ENCODE data around the gene CD1E.
"Not testable (repeated sequence)": the region's sequence is repeated elsewhere in the genome, so short reads cannot be mapped to it uniquely, and the experiment has no call there.

CD1E gene

DNA sequence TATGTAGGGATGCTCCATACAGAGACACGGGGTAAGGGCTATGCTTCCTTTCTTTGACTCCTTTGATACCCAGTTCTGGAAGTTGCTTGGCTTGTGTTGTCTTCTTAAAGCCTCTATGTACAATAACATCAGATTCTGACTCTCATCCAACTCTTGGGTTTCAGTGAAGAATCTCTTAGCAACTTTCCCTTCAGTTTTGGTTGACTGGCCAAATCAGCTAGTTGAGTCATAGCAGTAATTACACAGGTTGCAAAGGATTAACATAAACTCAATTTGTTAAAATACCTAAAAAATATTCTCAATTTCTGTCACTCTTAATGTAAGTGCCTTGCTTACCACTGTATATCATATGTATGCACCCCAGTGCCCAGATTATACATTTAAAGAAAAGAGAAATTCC lies 9.2 kb downstream of the CD1E start:
- DNase-seq: no peak

DNA sequence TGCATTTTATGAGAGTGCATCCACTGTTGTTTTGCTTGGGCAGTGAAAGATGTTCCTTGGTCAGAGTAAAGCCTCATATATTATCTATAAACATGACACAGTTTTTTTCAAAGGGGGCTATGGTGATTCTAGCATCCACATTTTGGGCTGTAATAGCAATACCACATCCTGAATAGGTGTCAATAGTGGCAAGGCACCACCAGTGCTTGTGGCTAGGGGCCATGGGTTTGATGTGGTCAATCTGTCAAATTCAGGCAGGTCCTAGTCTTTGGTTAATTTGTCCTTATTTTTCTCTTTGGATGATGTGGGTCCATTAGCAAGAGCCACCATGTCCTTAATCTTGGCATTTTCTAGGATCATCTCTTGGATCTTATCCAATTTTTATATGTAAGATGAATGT lies 13.1 kb downstream of the CD1E start:
- no peak for DNase-seq

- DNase-seq: no peak
Observed at GRCh38 chr1:158371188-158371953, 17.7 kb downstream of the CD1E start.

GRCh38 chr1:158374101-158374500 lies 20.4 kb downstream of the CD1E start:
- not testable (repeated sequence) for DNase-seq

DNA sequence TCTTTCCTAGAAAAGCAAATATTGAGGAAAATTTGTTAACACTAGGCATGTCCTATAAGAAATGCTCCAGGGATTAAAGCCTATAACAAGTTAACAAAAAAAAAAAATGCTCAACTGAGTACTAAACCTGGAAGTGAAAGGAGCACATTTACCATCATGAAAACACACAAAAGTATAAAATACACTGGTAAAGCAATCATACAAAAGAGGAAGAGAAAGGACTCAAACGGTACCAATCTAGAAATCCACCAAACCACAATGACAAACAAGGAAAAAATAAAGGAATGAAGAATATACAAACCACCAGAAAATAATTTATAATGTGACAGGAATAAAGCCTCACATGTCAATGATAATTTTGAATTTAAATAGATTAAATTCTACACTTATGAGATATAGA lies 21.2 kb downstream of the CD1E start:
- DNase-seq: peak in 2 of 4 experiments; percentile 30 to 50

- DNase-seq: no peak
Observed at GRCh38 chr1:158390331-158390730, 36.6 kb downstream of the CD1E start.

DNA sequence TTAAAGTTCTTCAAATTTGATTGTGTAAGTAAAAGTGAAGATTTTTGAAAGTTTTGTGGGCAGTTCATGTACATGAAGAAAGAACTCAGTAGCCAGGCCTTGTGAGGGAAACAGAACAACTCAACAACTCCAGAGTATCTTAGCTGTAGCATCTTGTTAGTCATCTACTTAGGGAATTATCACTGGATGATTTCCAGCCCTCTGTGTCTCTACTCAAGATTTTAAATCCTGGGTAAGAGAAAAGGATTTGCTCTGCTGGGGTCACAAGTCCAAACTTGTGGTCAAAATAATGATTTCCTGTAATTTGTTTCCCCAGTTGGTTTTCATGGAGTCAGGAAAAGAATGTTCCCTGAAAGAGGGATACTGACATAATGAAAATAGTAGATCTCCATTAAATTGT lies 37.4 kb downstream of the CD1E start:
- peak in 2 of 4 experiments; percentile 3 to 15 for DNase-seq

- no peak for DNase-seq
Observed at GRCh38 chr1:158393476-158393875, 39.8 kb downstream of the CD1E start.

DNA sequence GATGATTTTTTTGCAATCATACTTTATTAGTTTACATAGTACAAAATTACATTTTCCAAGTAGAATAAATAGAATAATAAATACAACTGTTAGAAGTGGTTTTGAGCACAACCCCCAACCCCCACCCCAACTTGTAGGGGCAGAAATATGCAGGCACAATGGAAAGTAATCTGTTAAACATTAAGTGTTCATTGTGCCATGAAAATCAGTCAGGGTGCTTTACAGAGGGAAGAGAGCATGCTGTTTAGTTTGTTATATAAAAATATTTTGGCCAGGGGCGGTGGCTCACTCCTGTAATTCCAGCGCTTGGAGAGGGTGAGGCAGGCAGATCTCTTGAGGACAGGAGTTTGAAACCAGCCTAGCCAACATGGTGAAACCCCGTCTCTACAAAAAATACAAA lies 43.0 kb downstream of the CD1E start:
- DNase-seq: no peak

- no peak for DNase-seq
Observed at GRCh38 chr1:158398818-158399514, 45.3 kb downstream of the CD1E start, which contains the start of gene OR10T2. Gene OR10T2 (minus strand): TSS chr1:158399466. CDS start chr1:158399466, 0 bp downstream.

GRCh38 chr1:158400871-158401270 lies 47.2 kb downstream of the CD1E start:
- DNase-seq: no peak

GRCh38 chr1:158407092-158407491 lies 53.4 kb downstream of the CD1E start:
- no peak for DNase-seq
